Measurements from ENCODE around the gene PLCB2.

PLCB2 gene

GRCh38 chr15:40332113-40332781, 24.5 kb upstream of the PLCB2 start:
- H3K4me1 ChIP-seq (ENCODE audit: control insufficient read depth, insufficient read depth, low read length, poor library complexity, severe bottlenecking): peaks cover 57% of the 10 kb centered on the region
- H3K9me3 ChIP-seq (ENCODE audit: control insufficient read depth, low read length): no peaks in the 10 kb centered on the region
- no peak overlapping the region for H3K4me3 ChIP-seq (ENCODE audit: extremely low read depth, insufficient read depth, low read length, poor library complexity, severe bottlenecking)
- H3K36me3 ChIP-seq (ENCODE audit: control insufficient read depth, insufficient read depth, low read length): peaks cover 24% of the 10 kb centered on the region
- WGBS, 2 experiments (ENCODE audit: insufficient coverage in 2 of 2): 81 to 98% methylated on average over 6 to 7 of the region's 8 CpGs
- H3K27ac ChIP-seq (ENCODE audit: low read depth, low read length, severe bottlenecking): no peak overlapping the region

- 90 to 95% methylated on average over 2 to 7 of the region's 7 CpGs for WGBS, 2 experiments (ENCODE audit: insufficient coverage in 2 of 2)
- H3K9me3 ChIP-seq (ENCODE audit: control insufficient read depth, low read length): no peaks in the 10 kb centered on the region
- no peak overlapping the region for H3K4me3 ChIP-seq (ENCODE audit: extremely low read depth, insufficient read depth, low read length, poor library complexity, severe bottlenecking)
- peaks cover 62% of the 10 kb centered on the region for H3K4me1 ChIP-seq (ENCODE audit: control insufficient read depth, insufficient read depth, low read length, poor library complexity, severe bottlenecking)
- H3K36me3 ChIP-seq (ENCODE audit: control insufficient read depth, insufficient read depth, low read length): peaks cover 24% of the 10 kb centered on the region
- H3K27ac ChIP-seq (ENCODE audit: low read depth, low read length, severe bottlenecking): no peak overlapping the region
Observed at GRCh38 chr15:40331637-40332036, 23.9 kb upstream of the PLCB2 start.

DNA sequence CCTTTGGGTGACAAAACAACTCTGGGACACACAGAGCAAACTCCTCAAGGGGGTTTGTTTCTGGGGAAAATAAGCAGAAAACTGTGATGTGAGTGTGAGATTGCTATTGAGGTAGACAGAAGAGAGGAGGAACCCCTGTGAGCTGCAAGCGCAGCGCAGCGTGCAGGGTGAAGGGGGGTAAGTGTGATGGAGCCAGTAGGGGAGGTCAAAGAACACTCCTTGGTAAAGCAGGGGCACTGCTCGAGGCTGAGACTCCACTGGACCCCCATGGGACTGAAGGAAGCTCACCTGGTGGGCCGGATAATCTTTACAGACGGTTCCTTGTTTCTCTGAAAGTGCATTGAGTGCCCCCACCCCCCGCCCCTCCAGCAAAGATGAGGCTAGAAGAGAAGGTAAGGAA, 23.3 kb upstream of the PLCB2 start:
- no peak overlapping the region for H3K27ac ChIP-seq (ENCODE audit: low read depth, low read length, severe bottlenecking)
- WGBS, 2 experiments (ENCODE audit: insufficient coverage in 2 of 2): 89 to 95% methylated on average over 4 to 6 of the region's 7 CpGs
- peaks cover 24% of the 10 kb centered on the region for H3K36me3 ChIP-seq (ENCODE audit: control insufficient read depth, insufficient read depth, low read length)
- peaks cover 68% of the 10 kb centered on the region for H3K4me1 ChIP-seq (ENCODE audit: control insufficient read depth, insufficient read depth, low read length, poor library complexity, severe bottlenecking)
- no peaks in the 10 kb centered on the region for H3K9me3 ChIP-seq (ENCODE audit: control insufficient read depth, low read length)
- no peak overlapping the region for H3K4me3 ChIP-seq (ENCODE audit: extremely low read depth, insufficient read depth, low read length, poor library complexity, severe bottlenecking)

DNA sequence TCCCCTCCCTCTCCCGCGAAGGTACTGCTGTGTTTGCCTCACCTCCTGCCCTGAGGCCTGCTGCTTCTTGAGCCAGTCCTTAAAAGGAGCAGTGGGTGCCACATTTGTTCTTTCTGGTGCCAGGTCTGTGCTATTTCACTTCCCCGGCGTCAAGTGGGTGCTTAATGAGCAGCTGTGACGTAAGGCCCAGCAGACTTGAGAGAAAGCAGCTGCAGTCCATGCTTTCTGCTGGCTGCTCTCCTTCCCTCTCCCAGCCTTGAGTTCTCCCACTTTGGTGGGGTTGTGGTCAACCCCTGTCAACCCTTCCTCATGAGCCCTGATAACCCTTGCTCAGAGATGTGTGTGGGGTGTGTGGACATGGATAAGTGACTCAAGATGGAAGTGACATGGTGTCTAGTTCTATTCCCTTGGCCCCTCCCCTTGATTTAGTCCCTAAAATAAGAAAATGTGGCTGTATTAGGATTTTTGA, 22.7 kb upstream of the PLCB2 start:
- Histone ChIP-seq H3K4me3 (ENCODE audit: extremely low read depth, insufficient read depth, low read length, poor library complexity, severe bottlenecking) (no peak overlapping the region), H3K27ac (ENCODE audit: low read depth, low read length, severe bottlenecking) (no peak overlapping the region), H3K36me3 (ENCODE audit: control insufficient read depth, insufficient read depth, low read length) (peaks cover 24% of the 10 kb centered on the region), H3K4me1 (ENCODE audit: control insufficient read depth, insufficient read depth, low read length, poor library complexity, severe bottlenecking) (peaks cover 71% of the 10 kb centered on the region), H3K9me3 (ENCODE audit: control insufficient read depth, low read length) (no peaks in the 10 kb centered on the region)
- WGBS, 2 experiments (ENCODE audit: insufficient coverage in 2 of 2): 68 to 86% methylated on average over 5 of the region's 5 CpGs

- Histone ChIP-seq H3K27ac (ENCODE audit: low read depth, low read length, severe bottlenecking) (no peak overlapping the region), H3K4me3 (ENCODE audit: extremely low read depth, insufficient read depth, low read length, poor library complexity, severe bottlenecking) (no peak overlapping the region), H3K4me1 (ENCODE audit: control insufficient read depth, insufficient read depth, low read length, poor library complexity, severe bottlenecking) (peaks cover 67% of the 10 kb centered on the region), H3K9me3 (ENCODE audit: control insufficient read depth, low read length) (no peaks in the 10 kb centered on the region), H3K36me3 (ENCODE audit: control insufficient read depth, insufficient read depth, low read length) (peaks cover 24% of the 10 kb centered on the region)
- whole genome bisulfite sequencing, 2 experiments (ENCODE audit: insufficient coverage in 2 of 2): 93 to 95% methylated on average over 6 to 7 of the region's 7 CpGs
Observed at GRCh38 chr15:40329804-40330203, 22.1 kb upstream of the PLCB2 start.

- 89 to 91% methylated on average over 5 of the region's 5 CpGs for WGBS, 2 experiments (ENCODE audit: insufficient coverage in 2 of 2)
- H3K4me1 ChIP-seq (ENCODE audit: control insufficient read depth, insufficient read depth, low read length, poor library complexity, severe bottlenecking): peaks cover 56% of the 10 kb centered on the region
- H3K4me3 ChIP-seq (ENCODE audit: extremely low read depth, insufficient read depth, low read length, poor library complexity, severe bottlenecking): no peak overlapping the region
- H3K27ac ChIP-seq (ENCODE audit: low read depth, low read length, severe bottlenecking): peak overlapping the region; percentile 47
- no peaks in the 10 kb centered on the region for H3K9me3 ChIP-seq (ENCODE audit: control insufficient read depth, low read length)
- H3K36me3 ChIP-seq (ENCODE audit: control insufficient read depth, insufficient read depth, low read length): peaks cover 24% of the 10 kb centered on the region
Observed at GRCh38 chr15:40328751-40329150, 21.0 kb upstream of the PLCB2 start.

GRCh38 chr15:40328176-40328575, 20.4 kb upstream of the PLCB2 start:
- H3K9me3 ChIP-seq (ENCODE audit: control insufficient read depth, low read length): no peaks in the 10 kb centered on the region
- H3K36me3 ChIP-seq (ENCODE audit: control insufficient read depth, insufficient read depth, low read length): peaks cover 24% of the 10 kb centered on the region
- peaks cover 50% of the 10 kb centered on the region for H3K4me1 ChIP-seq (ENCODE audit: control insufficient read depth, insufficient read depth, low read length, poor library complexity, severe bottlenecking)
- 42 to 69% methylated on average over 2 to 3 of the region's 3 CpGs for WGBS, 2 experiments (ENCODE audit: insufficient coverage in 2 of 2)
- peak overlapping the region; percentile 11 for H3K27ac ChIP-seq (ENCODE audit: low read depth, low read length, severe bottlenecking)
- no peak overlapping the region for H3K4me3 ChIP-seq (ENCODE audit: extremely low read depth, insufficient read depth, low read length, poor library complexity, severe bottlenecking)

DNA sequence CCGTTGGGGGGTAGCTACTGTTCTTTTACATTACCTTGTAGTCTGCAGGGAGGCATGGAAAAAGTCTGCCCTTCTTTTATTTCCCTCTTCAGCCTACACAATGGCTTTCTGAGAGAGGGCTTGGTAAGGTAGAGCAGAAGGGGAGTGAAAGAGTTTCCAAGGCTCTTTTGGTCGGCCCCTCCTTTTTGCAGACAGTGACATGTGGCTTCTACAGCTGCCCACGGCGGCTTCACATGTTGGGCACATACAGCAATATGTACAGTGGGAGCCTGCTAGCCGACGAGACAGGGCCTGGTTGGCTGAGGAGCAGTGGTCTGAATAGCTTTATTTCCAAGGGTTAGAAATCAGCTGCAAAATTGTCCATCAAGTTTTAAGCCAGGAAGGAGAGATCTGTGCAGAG, 19.7 kb upstream of the PLCB2 start:
- Histone ChIP-seq H3K9me3 (ENCODE audit: control insufficient read depth, low read length) (no peaks in the 10 kb centered on the region), H3K27ac (ENCODE audit: low read depth, low read length, severe bottlenecking) (peak overlapping the region; percentile 11), H3K36me3 (ENCODE audit: control insufficient read depth, insufficient read depth, low read length) (peaks cover 23% of the 10 kb centered on the region), H3K4me3 (ENCODE audit: extremely low read depth, insufficient read depth, low read length, poor library complexity, severe bottlenecking) (no peak overlapping the region), H3K4me1 (ENCODE audit: control insufficient read depth, insufficient read depth, low read length, poor library complexity, severe bottlenecking) (peaks cover 53% of the 10 kb centered on the region)
- WGBS, 2 experiments (ENCODE audit: insufficient coverage in 2 of 2): 33 to 36% methylated on average over 5 to 6 of the region's 6 CpGs

GRCh38 chr15:40325700-40326099, 18.0 kb upstream of the PLCB2 start:
- H3K9me3 ChIP-seq (ENCODE audit: control insufficient read depth, low read length): no peaks in the 10 kb centered on the region
- peaks cover 63% of the 10 kb centered on the region for H3K4me1 ChIP-seq (ENCODE audit: control insufficient read depth, insufficient read depth, low read length, poor library complexity, severe bottlenecking)
- WGBS, 2 experiments (ENCODE audit: insufficient coverage in 2 of 2): 80 to 86% methylated on average over 1 of the region's 2 CpGs
- no peak overlapping the region for H3K27ac ChIP-seq (ENCODE audit: low read depth, low read length, severe bottlenecking)
- peak overlapping the region; percentile 1 for H3K4me3 ChIP-seq (ENCODE audit: extremely low read depth, insufficient read depth, low read length, poor library complexity, severe bottlenecking)
- H3K36me3 ChIP-seq (ENCODE audit: control insufficient read depth, insufficient read depth, low read length): peaks cover 10% of the 10 kb centered on the region

- H3K36me3 ChIP-seq (ENCODE audit: control insufficient read depth, insufficient read depth, low read length): peaks cover 9% of the 10 kb centered on the region
- peaks cover 63% of the 10 kb centered on the region for H3K4me1 ChIP-seq (ENCODE audit: control insufficient read depth, insufficient read depth, low read length, poor library complexity, severe bottlenecking)
- 80 to 100% methylated on average over 1 of the region's 2 CpGs for WGBS, 2 experiments (ENCODE audit: insufficient coverage in 2 of 2)
Observed at GRCh38 chr15:40325188-40325587, 17.5 kb upstream of the PLCB2 start.

More at GRCh38 chr15:40325188-40325587, 17.5 kb upstream of the PLCB2 start:
- no peaks in the 10 kb centered on the region for H3K9me3 ChIP-seq (ENCODE audit: control insufficient read depth, low read length)
- H3K4me3 ChIP-seq (ENCODE audit: extremely low read depth, insufficient read depth, low read length, poor library complexity, severe bottlenecking): peak overlapping the region; percentile 63
- H3K27ac ChIP-seq (ENCODE audit: low read depth, low read length, severe bottlenecking): no peak overlapping the region

Measured in mesodermal cell (in vitro differentiated cells).